CD8-positive, alpha-beta memory T cell (primary cell): ENCODE measurements around the gene FSTL4. TPM values are rescaled to one million over a fixed set of nuclear protein-coding genes. Genes with fewer than 3 reads are reported as not detected.

Source experiments
- CTCF ChIA-PET: fragments of 350-600 bp; sonication (Branson Sonifier 250); formaldehyde crosslinking; loops from one replicate; lab custom pipeline; 2021; ENCODE audit warnings: antibody characterized with exemption; lab: Charles Lee
- POLR2A ChIA-PET: fragments of 350-600 bp; sonication (Branson Sonifier 250); formaldehyde crosslinking; loops from one replicate; lab custom pipeline; 2021; ENCODE audit warnings: antibody characterized with exemption; lab: Charles Lee
- DNase-seq, 5 donors: peaks; one replicate each; pipeline versions ENCODE4 v3.0.0 to v3.0.0-alpha.2; 2020 to 2022; ENCODE audit warnings: mixed read lengths in 1 of 5
- H3K27ac ChIP-seq: one replicate; pipeline ENCODE4 v1.7.0; 2013; ENCODE audit warnings: low read depth, mild to moderate bottlenecking, low read length, moderate library complexity
- H3K27me3 ChIP-seq: 2 replicates; pipeline ENCODE4 v1.7.0; 2013; ENCODE audit warnings: low read length, mild to moderate bottlenecking; ENCODE audit not compliant: insufficient read depth, poor library complexity, severe bottlenecking
- H3K36me3 ChIP-seq: 2 replicates; pipeline ENCODE4 v1.7.0; 2013; ENCODE audit warnings: mild to moderate bottlenecking, low read length, moderate library complexity; ENCODE audit not compliant: insufficient read depth
- H3K4me1 ChIP-seq: 2 replicates; pipeline ENCODE4 v1.7.0; 2013; ENCODE audit warnings: mild to moderate bottlenecking, low read length, moderate library complexity; ENCODE audit not compliant: insufficient read depth
- H3K4me3 ChIP-seq: 2 replicates; pipeline ENCODE4 v1.7.0; 2013; ENCODE audit warnings: mild to moderate bottlenecking, low read length
- H3K9me3 ChIP-seq: 2 replicates; pipeline ENCODE4 v1.7.0; 2013; ENCODE audit warnings: mild to moderate bottlenecking, low read length
- H3K27ac Mint-ChIP-seq, 8 donors: one replicate each; pipeline ENCODE4 v1.8.0; 2020 to 2021; ENCODE audit warnings: mixed read lengths in 8 of 8, mild to moderate bottlenecking in 6 of 8, inconsistent platforms in 3 of 8, moderate library complexity in 3 of 8
- H3K27me3 Mint-ChIP-seq, 2 donors: one replicate each; pipeline ENCODE4 v1.8.0; 2020 to 2021; ENCODE audit warnings: mixed read lengths in 2 of 2, mild to moderate bottlenecking in 1 of 2, moderate library complexity in 1 of 2
- H3K36me3 Mint-ChIP-seq, 3 donors: one replicate each; pipeline ENCODE4 v1.8.0; 2020 to 2021; ENCODE audit warnings: mixed read lengths in 3 of 3, inconsistent platforms in 1 of 3, mild to moderate bottlenecking in 1 of 3
- H3K4me1 Mint-ChIP-seq, 3 donors: one replicate each; pipeline ENCODE4 v1.8.0; 2020 to 2021; ENCODE audit warnings: mixed read lengths in 3 of 3, inconsistent platforms in 1 of 3, mild to moderate bottlenecking in 1 of 3
- H3K4me3 Mint-ChIP-seq, 7 donors: one replicate each; pipeline ENCODE4 v1.8.0; 2020 to 2021; ENCODE audit warnings: mixed read lengths in 7 of 7, mild to moderate bottlenecking in 6 of 7, moderate library complexity in 4 of 7, inconsistent platforms in 2 of 7
- H3K9me3 Mint-ChIP-seq, 5 donors: one replicate each; pipeline ENCODE4 v1.8.0; 2020 to 2022; ENCODE audit warnings: mixed read lengths in 5 of 5, mild to moderate bottlenecking in 3 of 5, moderate library complexity in 2 of 5, inconsistent platforms in 1 of 5
- polyA plus RNA-seq: library from polyadenylated mRNA; unstranded; fragments of 300-500 nt; fragmentation: Illumina TruSeq; gene quantifications from one replicate; pipeline ENCODE4 v1.2.3, GENCODE V29; 2021
- total RNA-seq, 2 experiments: library from RNA; stranded (reverse); gene quantifications; one replicate each; pipeline ENCODE4 v1.2.3, GENCODE V29; 2021

Gene FSTL4
- total and polyA plus RNA-seq, 3 experiments from 2014 or later = 0.33 TPM; not detected in 2

DNA sequence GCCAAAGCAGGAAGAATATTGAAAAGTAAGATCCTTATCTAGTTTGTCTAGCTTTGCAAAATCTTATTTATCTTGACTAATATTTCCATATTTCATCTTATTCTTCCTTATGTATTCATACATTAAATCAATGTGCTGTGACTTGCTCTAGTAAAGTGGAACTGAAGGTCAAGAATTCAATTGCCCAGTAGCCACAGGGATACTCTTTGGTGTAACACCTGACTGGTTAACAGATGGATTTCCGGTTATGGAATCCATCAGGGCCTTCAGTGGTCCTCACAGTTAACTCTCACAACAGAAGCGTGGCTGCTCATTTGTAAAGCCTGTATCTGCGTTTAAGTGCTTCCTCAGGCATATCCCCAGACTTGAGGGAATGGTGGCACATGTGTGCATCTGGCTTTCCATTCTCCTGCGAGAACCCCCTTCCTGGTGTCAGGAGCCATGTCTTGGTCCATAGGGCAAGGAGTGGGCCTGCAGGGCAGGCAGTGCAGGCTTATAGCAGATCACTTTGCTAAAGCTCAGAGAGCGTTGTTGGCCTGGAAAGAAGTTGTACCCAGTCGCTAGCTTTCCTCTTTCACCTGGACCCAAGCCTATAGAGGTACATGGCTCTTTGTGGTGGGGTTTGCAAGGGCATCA is 461.3 kb downstream of the FSTL4 start:
- H3K4me1 Mint-ChIP-seq = peaks cover 4 to 15% (median 13%) of the 10 kb centered on the region in 3 donors
- CTCF ChIA-PET = interaction anchor here (1.0 to 1.5 kb wide), 2 partner anchors 9 to 13 kb away, joined by 3 read pairs; no protein-coding TSS in a partner anchor

DNA sequence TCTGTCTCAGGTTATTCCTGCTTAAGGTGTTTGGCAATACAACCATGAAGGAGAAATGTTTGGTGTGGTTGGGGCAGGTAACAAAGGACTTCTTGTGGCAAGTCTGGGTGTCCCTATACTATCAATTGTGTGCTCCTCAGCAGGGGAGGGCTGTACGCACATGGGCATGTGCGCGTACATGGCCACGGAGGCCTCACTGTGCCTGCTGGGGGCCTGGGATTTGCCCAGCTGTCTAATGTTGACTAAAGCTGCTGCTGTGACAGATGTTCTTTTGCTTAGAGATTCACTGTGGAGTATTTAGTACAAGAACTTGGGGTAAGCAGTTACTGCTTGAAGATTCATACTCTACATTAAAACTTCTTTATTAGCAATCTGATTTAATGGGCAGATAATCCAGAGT is 463.0 kb downstream of the FSTL4 start:
- no peaks in the 10 kb centered on the region for H3K9me3 Mint-ChIP-seq
- POLR2A ChIA-PET = no interaction called here

More for the DNA sequence above, 461.3 kb downstream of the FSTL4 start:
- Mint-ChIP-seq H3K9me3 (no peaks in the 10 kb centered on the region), H3K36me3 (no peaks in the 10 kb centered on the region), H3K27ac (no peak overlapping the region), H3K27me3 (no peaks in the 10 kb centered on the region), H3K4me3 (no peak overlapping the region)
- H3K27me3 ChIP-seq = no peaks in the 10 kb centered on the region
- H3K27ac ChIP-seq = no peak overlapping the region
- peaks cover 9% of the 10 kb centered on the region for H3K4me1 ChIP-seq
- DNase-seq = no peak
- no peaks in the 10 kb centered on the region for H3K36me3 ChIP-seq
- POLR2A ChIA-PET = no interaction called here
- H3K9me3 ChIP-seq = no peaks in the 10 kb centered on the region
- H3K4me3 ChIP-seq = no peak overlapping the region

DNA sequence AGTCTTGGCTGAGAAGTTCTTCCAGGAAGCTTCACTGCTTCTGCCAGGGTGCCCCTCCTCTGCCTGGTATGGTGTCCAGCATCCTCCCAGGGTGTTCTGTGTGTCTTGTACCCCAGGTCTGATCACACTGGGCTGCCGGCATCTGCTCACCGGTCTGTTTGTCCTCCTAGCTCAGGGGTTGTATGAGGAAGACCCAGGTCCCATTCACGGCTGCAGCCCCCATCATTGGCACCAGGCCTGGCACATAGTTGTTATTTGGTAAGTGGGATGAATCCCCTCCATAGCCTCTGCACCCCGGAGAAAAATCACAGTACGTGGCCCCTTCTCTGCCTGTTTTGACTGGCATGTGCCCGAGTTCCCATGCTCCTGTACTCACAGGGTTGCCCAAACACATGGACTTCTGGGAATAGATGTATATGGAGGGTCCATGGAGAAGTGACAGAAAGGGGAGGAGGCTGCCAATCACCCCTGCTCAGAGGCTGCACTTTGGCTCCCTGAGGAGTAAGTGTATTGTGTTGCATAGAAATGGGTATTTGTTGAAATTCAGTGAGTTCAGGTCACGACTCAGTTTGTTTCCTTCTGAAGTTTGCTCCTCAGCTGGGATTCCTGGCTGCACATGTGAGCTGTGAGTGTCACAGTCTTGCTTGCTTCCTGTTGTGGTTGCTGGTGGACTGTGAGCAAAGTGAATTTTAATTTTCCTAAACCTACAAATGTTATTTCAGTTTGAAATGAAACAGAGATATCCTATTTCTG is 464.4 kb downstream of the FSTL4 start:
- Mint-ChIP-seq H3K36me3 (peaks cover 0 to 2% (median 0%) of the 10 kb centered on the region in 3 donors), H3K4me1 (peaks cover 4 to 15% (median 13%) of the 10 kb centered on the region in 3 donors), H3K27ac (no peak overlapping the region), H3K4me3 (no peak overlapping the region), H3K9me3 (peaks cover 0 to 2% (median 0%) of the 10 kb centered on the region in 5 donors), H3K27me3 (peaks cover 3 to 8% of the 10 kb centered on the region in 2 donors)
- POLR2A ChIA-PET = no interaction called here
- H3K27ac ChIP-seq = no peak overlapping the region
- H3K4me3 ChIP-seq = no peak overlapping the region
- DNase-seq = no peak
- CTCF ChIA-PET = interaction anchor here (1.3 kb wide), 1 partner anchor 167 kb away, joined by 3 read pairs; no protein-coding TSS in a partner anchor
- H3K4me1 ChIP-seq = peaks cover 9% of the 10 kb centered on the region
- no peaks in the 10 kb centered on the region for H3K36me3 ChIP-seq
- no peaks in the 10 kb centered on the region for H3K9me3 ChIP-seq
- no peaks in the 10 kb centered on the region for H3K27me3 ChIP-seq

More for the DNA sequence above, 463.0 kb downstream of the FSTL4 start:
- H3K36me3 Mint-ChIP-seq = no peaks in the 10 kb centered on the region
- peaks cover 0 to 3% of the 10 kb centered on the region in 2 donors for H3K27me3 Mint-ChIP-seq
- H3K9me3 ChIP-seq = no peaks in the 10 kb centered on the region
- H3K4me3 ChIP-seq = no peak overlapping the region
- no peaks in the 10 kb centered on the region for H3K27me3 ChIP-seq
- no peak overlapping the region for H3K27ac Mint-ChIP-seq
- CTCF ChIA-PET = no interaction called here
- no peak overlapping the region for H3K4me3 Mint-ChIP-seq
- H3K27ac ChIP-seq = no peak overlapping the region
- no peaks in the 10 kb centered on the region for H3K36me3 ChIP-seq
- H3K4me1 ChIP-seq = peaks cover 9% of the 10 kb centered on the region
- peaks cover 4 to 15% (median 13%) of the 10 kb centered on the region in 3 donors for H3K4me1 Mint-ChIP-seq
- no peak for DNase-seq

DNA sequence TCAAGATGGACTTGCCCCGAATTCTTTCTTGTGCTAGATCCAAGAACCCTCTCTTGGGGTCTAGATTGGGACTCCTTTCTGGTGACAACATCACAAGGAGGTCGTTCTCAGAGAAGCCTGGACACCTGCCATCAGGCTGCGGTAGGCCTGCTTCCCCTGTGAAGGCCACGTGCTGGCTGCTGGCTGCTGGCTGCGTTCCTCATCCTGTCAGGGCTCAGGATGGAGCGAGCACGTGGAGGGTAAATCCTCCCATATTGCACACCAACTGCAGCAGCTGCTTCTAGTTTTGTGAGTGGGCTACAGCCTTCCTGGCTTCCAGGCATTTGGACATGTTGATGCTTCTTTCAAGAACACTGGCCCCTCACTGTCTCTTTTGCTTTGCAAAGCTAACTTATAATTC is 464.9 kb downstream of the FSTL4 start:
- Mint-ChIP-seq H3K4me1 (peaks cover 4 to 15% (median 13%) of the 10 kb centered on the region in 3 donors), H3K27ac (no peak overlapping the region), H3K9me3 (peaks cover 0 to 2% (median 0%) of the 10 kb centered on the region in 5 donors), H3K4me3 (no peak overlapping the region), H3K36me3 (peaks cover 0 to 2% (median 0%) of the 10 kb centered on the region in 3 donors), H3K27me3 (peaks cover 3 to 8% of the 10 kb centered on the region in 2 donors)
- H3K4me1 ChIP-seq = peaks cover 9% of the 10 kb centered on the region
- ChIA-PET POLR2A (no interaction called here), CTCF (interaction anchor here (1.3 kb wide), 1 partner anchor 168 kb away, joined by 3 read pairs; no protein-coding TSS in a partner anchor)
- no peaks in the 10 kb centered on the region for H3K9me3 ChIP-seq
- no peak for DNase-seq
- no peaks in the 10 kb centered on the region for H3K27me3 ChIP-seq
- no peak overlapping the region for H3K27ac ChIP-seq
- no peaks in the 10 kb centered on the region for H3K36me3 ChIP-seq
- no peak overlapping the region for H3K4me3 ChIP-seq
